ENCODE measurements around the gene SYCE1.

Gene SYCE1, protein sequence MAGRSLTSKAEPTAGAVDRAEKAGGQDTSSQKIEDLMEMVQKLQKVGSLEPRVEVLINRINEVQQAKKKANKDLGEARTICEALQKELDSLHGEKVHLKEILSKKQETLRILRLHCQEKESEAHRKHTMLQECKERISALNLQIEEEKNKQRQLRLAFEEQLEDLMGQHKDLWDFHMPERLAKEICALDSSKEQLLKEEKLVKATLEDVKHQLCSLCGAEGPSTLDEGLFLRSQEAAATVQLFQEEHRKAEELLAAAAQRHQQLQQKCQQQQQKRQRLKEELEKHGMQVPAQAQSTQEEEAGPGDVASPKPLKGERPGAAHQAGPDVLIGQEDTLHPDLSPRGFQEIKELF
- long read RNA-seq: 0 reads

GRCh38 chr10:133565441-133566294, at the start of gene SYCE1:
TSS of gene SYCE1 (minus strand) at chr10:133565583. CDS start at chr10:133565529, 54 bp downstream.
- H3K27ac ChIP-seq (replicated peaks): no peak within 1 kb of the TSS
- no peaks in the 10 kb centered on the region for H3K27me3 ChIP-seq (ENCODE audit: insufficient read depth, poor library complexity, severe bottlenecking)
- no peak within 1 kb of the TSS for H3K4me3 ChIP-seq (replicated peaks; ENCODE audit: insufficient read depth, low read length)
- no peak for TF ChIP-seq GABPA (IDR thresholded peaks at IDR 0.05; ENCODE audit: low read depth)
- TF ChIP-seq, protein P1, sequence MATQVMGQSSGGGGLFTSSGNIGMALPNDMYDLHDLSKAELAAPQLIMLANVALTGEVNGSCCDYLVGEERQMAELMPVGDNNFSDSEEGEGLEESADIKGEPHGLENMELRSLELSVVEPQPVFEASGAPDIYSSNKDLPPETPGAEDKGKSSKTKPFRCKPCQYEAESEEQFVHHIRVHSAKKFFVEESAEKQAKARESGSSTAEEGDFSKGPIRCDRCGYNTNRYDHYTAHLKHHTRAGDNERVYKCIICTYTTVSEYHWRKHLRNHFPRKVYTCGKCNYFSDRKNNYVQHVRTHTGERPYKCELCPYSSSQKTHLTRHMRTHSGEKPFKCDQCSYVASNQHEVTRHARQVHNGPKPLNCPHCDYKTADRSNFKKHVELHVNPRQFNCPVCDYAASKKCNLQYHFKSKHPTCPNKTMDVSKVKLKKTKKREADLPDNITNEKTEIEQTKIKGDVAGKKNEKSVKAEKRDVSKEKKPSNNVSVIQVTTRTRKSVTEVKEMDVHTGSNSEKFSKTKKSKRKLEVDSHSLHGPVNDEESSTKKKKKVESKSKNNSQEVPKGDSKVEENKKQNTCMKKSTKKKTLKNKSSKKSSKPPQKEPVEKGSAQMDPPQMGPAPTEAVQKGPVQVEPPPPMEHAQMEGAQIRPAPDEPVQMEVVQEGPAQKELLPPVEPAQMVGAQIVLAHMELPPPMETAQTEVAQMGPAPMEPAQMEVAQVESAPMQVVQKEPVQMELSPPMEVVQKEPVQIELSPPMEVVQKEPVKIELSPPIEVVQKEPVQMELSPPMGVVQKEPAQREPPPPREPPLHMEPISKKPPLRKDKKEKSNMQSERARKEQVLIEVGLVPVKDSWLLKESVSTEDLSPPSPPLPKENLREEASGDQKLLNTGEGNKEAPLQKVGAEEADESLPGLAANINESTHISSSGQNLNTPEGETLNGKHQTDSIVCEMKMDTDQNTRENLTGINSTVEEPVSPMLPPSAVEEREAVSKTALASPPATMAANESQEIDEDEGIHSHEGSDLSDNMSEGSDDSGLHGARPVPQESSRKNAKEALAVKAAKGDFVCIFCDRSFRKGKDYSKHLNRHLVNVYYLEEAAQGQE (IDR thresholded peaks at IDR 0.05; ENCODE audit: insufficient replicate concordance, low read depth): no peak
- no peak for TF ChIP-seq POLR2AphosphoS5 (IDR thresholded peaks at IDR 0.05; ENCODE audit: low read depth)
- TF ChIP-seq SPI1 (IDR thresholded peaks at IDR 0.05; ENCODE audit: borderline replicate concordance, low read depth): no peak
- TF ChIP-seq, protein P2, sequence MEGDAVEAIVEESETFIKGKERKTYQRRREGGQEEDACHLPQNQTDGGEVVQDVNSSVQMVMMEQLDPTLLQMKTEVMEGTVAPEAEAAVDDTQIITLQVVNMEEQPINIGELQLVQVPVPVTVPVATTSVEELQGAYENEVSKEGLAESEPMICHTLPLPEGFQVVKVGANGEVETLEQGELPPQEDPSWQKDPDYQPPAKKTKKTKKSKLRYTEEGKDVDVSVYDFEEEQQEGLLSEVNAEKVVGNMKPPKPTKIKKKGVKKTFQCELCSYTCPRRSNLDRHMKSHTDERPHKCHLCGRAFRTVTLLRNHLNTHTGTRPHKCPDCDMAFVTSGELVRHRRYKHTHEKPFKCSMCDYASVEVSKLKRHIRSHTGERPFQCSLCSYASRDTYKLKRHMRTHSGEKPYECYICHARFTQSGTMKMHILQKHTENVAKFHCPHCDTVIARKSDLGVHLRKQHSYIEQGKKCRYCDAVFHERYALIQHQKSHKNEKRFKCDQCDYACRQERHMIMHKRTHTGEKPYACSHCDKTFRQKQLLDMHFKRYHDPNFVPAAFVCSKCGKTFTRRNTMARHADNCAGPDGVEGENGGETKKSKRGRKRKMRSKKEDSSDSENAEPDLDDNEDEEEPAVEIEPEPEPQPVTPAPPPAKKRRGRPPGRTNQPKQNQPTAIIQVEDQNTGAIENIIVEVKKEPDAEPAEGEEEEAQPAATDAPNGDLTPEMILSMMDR (IDR thresholded peaks at IDR 0.05; ENCODE audit: insufficient read depth, low read length): no peak
- DNase-seq (ENCODE audit: low read depth in 1 of 2, low spot score in 1 of 2): no peak

GRCh38 chr10:133614830-133615580, 49.6 kb upstream of the SYCE1 start:
- Histone ChIP-seq H3K4me3 (replicated peaks; ENCODE audit: insufficient read depth, low read length) (no peak overlapping the region), H3K27me3 (ENCODE audit: insufficient read depth, poor library complexity, severe bottlenecking) (no peaks in the 10 kb centered on the region), H3K27ac (replicated peaks) (no peak overlapping the region)
- TF ChIP-seq GABPA (IDR thresholded peaks at IDR 0.05; ENCODE audit: low read depth): no peak
- no peak for DNase-seq (ENCODE audit: low read depth in 1 of 2, low spot score in 1 of 2)

DNA sequence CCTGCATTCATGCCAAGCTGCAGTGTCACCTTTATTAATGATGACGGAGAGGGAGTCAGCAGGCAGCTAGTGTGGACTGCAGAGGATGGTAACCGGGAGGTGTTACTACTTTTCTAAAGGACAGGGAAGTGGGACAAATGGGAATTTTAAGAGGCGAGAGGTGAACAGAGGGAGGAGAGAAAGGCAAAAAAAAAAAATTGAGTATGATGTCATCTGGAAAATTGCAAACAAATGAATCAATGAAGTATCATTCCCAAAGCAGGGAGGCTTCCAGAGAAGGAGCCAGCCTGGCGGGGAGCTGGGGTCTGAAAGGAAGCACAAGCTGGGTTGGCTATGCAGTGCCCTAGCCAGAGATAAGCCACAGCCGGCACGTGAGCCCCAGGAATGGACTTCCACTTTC, 48.3 kb upstream of the SYCE1 start:
- Histone ChIP-seq H3K4me3 (replicated peaks; ENCODE audit: insufficient read depth, low read length) (no peak overlapping the region), H3K27me3 (ENCODE audit: insufficient read depth, poor library complexity, severe bottlenecking) (no peaks in the 10 kb centered on the region), H3K27ac (replicated peaks) (no peak overlapping the region)
- TF ChIP-seq SPI1 (IDR thresholded peaks at IDR 0.05; ENCODE audit: borderline replicate concordance, low read depth): 0 out of 2 replicates have a peak, but pooled peaks have one; percentile 22
- TF ChIP-seq, protein P1 (IDR thresholded peaks at IDR 0.05; ENCODE audit: insufficient replicate concordance, low read depth): no peak
- peak in 1 of 2 experiments; percentile 12 for DNase-seq (ENCODE audit: low read depth in 1 of 2, low spot score in 1 of 2)

DNA sequence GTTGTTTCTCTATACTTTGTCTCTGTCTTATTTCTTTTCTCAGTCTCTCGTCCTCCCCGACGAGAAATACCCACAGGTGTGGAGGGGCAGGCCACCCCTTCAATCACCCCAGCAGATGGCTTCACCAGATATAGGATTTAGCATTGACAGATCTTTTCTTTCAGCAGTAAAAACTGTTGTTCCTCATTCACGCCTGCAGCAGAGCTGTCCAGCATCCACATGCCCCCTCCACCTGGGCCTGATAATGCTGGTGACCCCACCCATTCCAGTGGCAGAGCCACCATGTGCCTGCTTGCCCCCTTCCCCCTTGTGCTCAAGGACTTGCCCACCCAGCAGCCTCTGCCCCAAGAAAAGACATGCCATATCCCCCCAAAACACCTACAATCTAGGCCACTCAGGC, 45.7 kb upstream of the SYCE1 start:
- no peaks in the 10 kb centered on the region for H3K27me3 ChIP-seq (ENCODE audit: insufficient read depth, poor library complexity, severe bottlenecking)
- TF ChIP-seq POLR2AphosphoS5 (IDR thresholded peaks at IDR 0.05; ENCODE audit: low read depth) (no peak), GABPA (IDR thresholded peaks at IDR 0.05; ENCODE audit: low read depth) (no peak), SPI1 (IDR thresholded peaks at IDR 0.05; ENCODE audit: borderline replicate concordance, low read depth) (no peak)
- TF ChIP-seq, protein P1 (IDR thresholded peaks at IDR 0.05; ENCODE audit: insufficient replicate concordance, low read depth): peak; percentile 71
- TF ChIP-seq, protein P2 (IDR thresholded peaks at IDR 0.05; ENCODE audit: insufficient read depth, low read length): no peak
- no peak overlapping the region for H3K27ac ChIP-seq (replicated peaks)
- H3K4me3 ChIP-seq (replicated peaks; ENCODE audit: insufficient read depth, low read length): no peak overlapping the region
- DNase-seq (ENCODE audit: low read depth in 1 of 2, low spot score in 1 of 2): no peak

All from HL-60 (cell line).